SK-N-MC (cell line): ENCODE results near the gene FJX1.

Experiments used
- EZH2 ChIP-seq: fragments of 200-600 bp; sonication (generic); IDR thresholded peaks from one replicate; pipeline ENCODE4 v1.6.1; 2017; ENCODE audit warnings: antibody characterized with exemption
- FOXP2 ChIP-seq: optimal IDR thresholded peaks from 2 replicates; pipeline ENCODE3; 2011; ENCODE audit warnings: mild to moderate bottlenecking, moderate library complexity; ENCODE audit not compliant: insufficient read depth; ENCODE audit errors: extremely low read length, control extremely low read depth
- POLR2AphosphoS5 ChIP-seq: IDR thresholded peaks from 2 replicates; pipeline ENCODE4 v1.6.1; 2012; ENCODE audit warnings: mild to moderate bottlenecking, low read depth, low read length, borderline replicate concordance

DNA sequence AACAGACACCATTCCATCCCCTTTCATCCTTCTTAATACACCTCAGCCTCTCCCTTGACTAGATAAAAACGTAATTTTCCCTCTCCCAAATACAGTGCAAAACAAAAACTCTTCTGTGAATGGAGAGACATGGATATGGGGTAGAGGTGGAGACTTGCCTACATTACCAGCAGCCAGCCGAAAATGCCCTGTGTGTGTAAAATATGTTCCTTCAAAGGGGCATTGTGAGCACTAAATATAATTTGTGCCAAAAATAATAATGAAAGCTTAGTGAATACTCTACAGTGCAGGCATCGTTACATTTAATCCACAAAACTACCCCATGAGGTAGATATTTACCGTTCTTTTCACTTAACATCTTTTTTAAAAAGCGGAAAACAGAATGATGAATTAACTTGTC, 43.3 kb downstream of the FJX1 start:
- TF ChIP-seq EZH2, result no peak
- TF ChIP-seq POLR2AphosphoS5, result no peak
- TF ChIP-seq FOXP2, result no peak
